Stimulated activated naive CD8-positive, alpha-beta T cell treated with anti-CD3 and anti-CD28 coated beads, Interleukin-15, Interleukin-2, amounts not matched to agents 100 U/mL and 50 U/mL, for 24 hours (primary cell): ENCODE measurements around the gene CXorf58.

Experiments used
- ATAC-seq: fragments of 150-1000 bp; cut with Tn5 transposase; one replicate; pipeline ENCODE4 v1.10.0; 2021
- DNase-seq: peaks from one replicate; pipeline ENCODE4 v3.0.0; 2021

The CXorf58 gene

DNA sequence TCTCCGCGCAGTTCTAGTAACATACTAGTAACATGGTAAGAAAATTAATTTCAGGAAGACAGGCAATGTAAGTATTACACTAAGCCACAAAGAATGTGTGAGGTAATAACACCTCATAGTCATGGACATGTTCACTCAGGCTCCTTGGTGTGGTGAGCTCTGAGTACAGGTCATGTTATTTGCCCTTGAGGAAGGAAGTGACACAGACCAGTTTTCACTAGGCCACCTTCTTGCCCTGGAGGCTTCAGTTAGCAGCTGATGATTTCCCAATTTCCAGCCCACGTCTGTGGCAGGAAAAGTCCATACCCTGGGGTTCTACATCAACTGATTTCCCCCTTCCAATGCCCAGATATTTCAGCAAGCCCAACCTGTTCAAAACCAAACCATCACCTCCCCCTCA lies 6.7 kb upstream of the CXorf58 start:
- DNase-seq, result no peak
- ATAC-seq, result peak; percentile 66

DNA sequence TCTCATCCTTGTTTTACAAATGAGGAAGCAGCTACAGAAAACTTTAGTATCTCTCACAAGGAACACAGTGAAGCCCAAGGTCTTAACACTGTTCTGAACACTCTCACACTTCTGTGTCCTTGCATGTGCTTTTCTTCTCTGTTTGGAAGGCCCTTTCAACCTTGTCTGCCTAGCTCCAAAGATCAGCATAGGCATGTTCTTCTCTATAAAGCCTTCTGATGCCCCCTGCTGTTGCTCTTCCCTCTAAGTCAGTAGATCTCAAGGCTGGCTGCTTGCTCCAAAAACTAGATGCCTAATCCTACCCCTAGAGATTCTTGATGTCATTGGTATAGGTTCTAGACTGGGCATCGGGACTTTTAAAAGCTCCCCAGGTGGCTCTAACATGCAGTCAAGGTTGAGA lies 6.0 kb upstream of the CXorf58 start:
- DNase-seq (peak; percentile 9), ATAC-seq (peak; percentile 69)

DNA sequence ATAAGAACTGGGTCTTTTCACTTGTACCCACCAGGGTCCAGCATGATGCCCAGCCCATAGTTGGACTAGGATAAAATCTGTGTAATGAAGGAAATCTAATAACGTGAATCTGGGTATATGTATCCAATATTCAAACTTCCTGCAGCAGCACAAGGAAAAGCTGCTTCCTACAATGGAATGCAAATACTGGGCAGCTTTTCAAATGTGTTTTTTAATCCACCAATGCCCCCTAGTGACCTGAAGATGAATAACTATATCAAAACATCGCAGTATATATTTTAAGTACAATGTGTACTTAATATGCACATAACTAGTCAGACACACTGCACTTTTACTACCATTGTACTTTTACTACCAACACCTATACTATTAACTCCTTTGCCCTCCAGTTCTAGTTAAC lies 5.4 kb upstream of the CXorf58 start:
- no peak for DNase-seq

DNA sequence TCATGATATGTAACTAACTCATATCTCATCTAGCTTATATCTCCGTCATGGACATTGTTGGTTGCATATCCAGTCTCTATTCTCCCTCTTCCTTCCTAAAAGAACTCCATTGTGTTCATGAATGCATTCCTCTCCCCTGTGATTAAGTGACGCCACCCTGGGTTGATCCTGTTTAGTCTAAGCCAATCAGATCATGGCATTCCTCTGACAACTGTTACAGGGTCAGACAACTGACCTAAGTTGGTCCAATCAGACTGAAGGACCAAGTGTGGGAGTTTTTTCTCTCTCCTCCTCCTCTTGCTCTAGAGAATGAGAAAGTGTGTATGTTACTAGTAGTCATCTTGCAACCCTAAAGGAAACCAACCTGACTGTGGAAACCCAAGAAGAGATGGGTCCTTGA lies 3.7 kb upstream of the CXorf58 start:
- ATAC-seq (no peak), DNase-seq (no peak)

More for the DNA sequence above, 5.4 kb upstream of the CXorf58 start:
- ATAC-seq, result no peak

DNA sequence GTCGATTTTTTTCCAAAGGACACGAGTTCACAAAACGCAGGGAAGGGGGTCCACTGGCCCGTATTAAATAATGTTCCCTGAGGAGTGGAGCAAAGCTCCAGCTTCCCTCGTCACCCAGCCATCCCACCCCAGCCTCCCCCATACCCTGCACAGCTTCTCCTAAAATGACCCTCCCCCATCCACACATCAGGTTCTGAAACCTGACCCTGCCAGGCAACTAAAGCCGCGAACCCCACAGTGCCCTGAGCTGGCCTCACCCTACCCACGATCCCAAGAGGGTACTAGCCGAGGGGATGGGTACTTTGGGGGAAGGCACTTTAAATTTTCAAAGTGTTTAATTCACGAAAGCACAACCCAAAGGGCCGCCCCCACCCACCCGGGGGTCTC lies 702 bp upstream of the CXorf58 start:
- DNase-seq (no peak), ATAC-seq (peak; percentile 1)

DNA sequence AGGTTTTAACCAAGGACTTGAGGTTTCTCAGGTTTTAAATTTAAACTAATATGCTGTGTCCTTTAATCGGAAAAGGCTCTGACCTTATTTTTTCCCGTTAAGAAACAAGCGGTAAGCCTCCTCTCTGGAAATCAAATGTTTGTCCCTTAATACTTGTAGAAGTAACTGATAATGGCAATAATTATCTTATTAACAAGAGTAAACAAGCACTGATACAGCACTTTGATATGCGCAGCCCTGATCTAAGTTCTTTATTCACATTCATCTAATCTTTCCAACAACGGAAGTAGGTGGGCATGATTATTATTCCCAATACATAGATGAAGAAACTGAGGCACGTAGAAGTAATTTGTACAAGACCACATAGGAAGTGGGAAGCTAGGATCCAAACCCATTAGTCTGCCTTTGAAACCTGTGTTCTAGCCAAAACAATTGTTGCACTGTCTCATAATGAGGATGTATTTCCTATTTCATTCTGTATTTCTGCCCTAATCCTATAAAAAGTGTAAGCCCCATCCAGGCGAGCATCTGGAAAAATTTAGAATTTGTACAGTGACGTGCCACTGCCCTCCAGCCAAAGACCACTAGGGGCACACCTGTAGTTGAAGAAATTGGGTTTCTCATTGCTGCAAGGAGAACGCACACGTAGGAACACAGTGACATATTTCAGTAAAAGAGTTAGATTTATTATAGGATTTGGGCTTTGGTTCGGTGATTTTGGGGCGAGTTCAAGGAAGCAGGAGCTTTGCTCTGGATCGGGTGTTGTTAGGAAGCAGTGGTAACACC lies 606 bp downstream of the CXorf58 start:
- DNase-seq, result peak; percentile 10

DNA sequence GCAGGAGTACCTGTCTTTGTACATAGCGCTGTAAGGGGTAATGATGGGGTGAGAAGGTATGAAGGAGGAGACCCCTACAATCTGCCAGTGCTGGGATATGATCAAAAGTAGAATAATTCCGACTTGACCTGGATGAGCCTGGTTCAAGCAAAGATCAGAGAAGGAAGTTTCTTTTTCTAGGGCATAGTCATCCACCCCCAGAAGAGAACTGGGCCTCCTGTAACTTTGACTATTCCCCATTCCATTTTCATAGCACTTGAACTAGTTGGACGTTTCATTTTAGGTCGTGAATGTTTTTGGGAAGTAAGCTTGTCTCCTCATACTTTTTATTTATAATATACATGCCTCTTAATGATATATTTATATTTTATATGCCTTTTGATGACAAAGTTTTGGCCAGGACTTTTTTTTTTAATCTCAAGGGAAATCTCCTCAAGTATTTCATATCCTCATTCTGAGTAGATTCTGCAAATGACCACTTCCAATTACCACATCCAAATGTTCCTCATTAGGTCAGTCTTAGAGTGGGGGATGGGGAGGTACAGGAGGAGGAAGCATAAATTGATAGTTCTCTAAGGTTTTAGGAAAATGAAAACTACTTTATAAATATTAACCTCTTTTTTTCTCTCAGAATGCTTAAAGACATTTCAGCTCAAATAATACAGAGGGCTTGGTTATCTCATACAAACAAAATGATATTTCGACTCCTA lies 3.5 kb downstream of the CXorf58 start:
- ATAC-seq, result no peak
- DNase-seq, result no peak

More for the DNA sequence above, 606 bp downstream of the CXorf58 start:
- no peak for ATAC-seq

DNA sequence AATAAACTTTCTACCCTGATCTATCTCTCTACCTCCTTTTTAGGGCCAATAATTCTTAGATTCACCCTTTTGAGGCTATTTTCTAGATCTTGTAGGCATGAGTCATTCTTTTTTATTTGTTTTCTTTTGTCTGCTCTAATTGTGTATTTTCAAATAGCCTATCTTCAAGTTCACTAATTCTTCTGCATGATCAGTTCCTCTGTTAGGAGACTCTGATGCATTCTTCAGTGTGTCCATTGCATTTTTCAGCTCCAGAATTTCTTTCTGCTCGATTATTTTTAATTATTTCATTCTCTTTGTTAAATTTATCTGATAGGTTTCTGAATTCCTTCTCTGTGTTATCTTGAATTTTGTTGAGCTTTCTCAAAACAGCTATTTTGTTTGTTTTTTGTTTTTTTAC lies 11.3 kb downstream of the CXorf58 start:
- ATAC-seq (no peak), DNase-seq (no peak)

DNA sequence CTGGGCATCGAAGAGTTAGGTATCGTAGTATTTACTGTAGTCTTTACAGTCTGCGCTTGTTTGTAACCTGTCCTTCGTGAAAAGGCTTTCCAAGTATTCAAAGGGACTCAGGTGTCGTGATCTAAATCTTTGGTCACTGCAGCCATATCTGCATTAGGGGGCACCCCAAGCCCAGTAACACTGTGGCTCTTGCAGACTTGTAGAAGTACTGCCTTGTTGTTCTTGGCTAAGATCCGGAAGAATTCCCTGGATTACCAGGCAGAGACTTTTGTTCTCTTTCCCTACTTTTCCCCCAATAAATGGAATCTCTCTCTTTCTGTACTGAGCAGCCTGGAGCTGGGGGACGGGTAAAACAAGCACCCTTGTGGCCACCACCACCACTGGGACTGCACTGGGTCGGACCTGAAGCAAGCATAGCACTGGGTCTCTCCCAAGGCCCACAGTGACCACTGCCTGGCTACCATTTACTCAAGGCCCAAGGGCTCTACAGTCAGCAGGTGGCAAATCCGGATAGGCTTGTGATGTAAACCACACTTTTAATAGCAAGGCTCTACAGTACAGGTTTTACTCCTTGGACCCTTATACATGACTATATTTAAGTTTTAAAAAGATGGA lies 12.0 kb downstream of the CXorf58 start:
- DNase-seq (no peak), ATAC-seq (no peak)

DNA sequence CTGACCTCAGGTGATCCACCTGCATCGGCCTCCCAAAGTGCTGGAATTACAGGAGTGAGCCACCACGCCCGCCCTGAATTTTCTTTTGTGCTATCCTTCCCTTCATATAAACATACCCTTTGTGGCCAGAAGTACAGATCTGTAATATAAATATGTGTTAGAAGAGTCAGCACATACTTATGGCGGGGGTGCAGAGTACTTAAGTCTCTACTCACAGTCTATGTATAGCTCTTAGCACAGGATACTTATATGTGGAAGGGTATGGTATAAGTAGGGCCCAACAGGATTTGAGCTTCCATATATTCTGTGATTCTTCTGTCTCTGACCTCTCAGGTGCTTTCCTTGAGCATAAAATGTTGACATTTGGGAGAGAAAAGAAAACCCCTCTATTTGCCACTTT lies 18.2 kb downstream of the CXorf58 start:
- ATAC-seq, result no peak
- DNase-seq, result no peak

DNA sequence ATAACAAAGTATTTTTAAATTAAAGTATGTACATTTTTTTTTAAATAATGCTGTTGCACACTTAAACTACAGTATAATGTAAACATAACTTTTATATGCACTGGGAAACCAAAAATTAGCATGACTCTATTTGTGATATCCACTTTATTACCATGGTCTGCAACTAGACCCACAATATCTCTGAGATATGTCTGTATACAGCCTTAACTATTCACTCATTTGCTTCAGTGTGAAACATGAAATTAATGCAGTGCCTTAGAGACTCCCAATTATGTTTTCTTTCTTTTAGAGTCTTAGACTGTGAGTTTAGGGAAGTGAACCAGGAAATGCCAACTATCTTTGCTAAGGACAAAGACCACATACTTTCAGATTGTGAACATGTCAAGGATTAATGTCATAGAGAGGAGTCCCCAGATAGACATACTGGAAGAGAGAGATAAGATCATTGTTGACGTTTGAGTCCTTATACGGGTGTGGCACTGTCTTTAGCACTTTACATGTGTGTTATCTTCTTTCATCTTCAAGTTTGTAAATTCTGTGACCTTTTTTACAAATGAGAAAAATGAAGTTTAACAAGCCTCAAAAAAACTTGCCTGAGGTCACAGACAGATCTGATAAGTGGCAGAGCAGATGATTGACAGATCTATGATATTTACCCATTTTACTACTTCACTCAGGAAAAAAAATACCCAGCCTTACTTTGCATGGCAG lies 23.2 kb downstream of the CXorf58 start:
- peak; percentile 52 for ATAC-seq
- no peak for DNase-seq

DNA sequence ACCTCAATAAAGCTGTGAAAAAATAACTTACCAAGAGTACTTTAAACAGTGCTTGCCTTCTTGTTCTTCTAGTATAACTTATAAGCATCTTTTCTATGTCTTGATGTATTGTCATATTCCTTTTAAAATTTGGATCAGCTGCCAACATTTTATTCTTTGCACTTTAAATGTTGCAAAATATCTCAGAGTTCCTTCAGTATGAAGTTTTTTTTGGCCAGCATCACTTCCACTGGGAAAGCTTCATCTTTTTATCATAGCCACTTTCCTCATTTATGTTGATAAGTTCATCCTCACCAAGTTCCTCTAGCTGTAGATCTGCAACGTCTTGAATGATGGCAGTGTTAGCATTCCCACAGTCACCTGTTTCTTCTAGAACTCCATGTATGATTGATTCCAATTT lies 24.2 kb downstream of the CXorf58 start:
- ATAC-seq, result no peak
- no peak for DNase-seq

DNA sequence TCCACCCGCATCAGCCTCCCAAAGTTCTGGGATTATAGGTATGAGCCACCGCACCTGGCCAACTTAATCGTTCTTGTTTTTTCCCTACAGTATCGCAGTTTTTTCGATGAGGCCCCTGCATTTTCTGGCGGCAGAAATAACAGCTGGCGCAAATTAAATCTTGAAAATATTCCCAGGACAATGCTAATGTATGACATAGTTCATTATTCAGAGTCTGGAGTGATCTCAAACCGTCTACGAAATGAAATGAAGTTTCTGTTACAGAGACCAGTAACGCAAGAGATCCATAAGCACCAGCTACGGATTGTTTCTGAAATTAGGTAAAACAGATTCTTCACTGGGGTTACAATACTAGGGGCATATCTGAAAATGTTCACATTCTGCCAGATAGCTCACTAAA lies 27.3 kb downstream of the CXorf58 start:
- no peak for DNase-seq
- ATAC-seq, result no peak

DNA sequence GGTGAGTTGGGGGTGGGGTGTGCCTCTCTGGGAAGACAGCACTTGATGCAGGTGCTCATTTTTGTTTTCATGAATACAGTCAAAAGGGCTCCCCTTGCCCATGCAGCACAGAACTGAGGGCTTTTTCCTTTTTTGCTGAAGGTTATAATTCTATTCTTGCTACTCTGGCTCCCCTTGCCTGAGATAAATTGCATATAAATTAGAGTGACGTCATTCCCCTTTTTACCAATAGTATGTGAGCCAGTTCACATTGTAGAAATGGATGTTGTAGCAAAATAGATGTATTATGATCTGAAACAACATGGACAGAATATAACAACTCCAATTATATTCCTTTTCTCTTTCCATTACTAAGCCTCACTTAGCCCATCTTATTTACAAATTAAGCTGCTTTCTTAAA lies 28.4 kb downstream of the CXorf58 start:
- DNase-seq (no peak), ATAC-seq (no peak)

DNA sequence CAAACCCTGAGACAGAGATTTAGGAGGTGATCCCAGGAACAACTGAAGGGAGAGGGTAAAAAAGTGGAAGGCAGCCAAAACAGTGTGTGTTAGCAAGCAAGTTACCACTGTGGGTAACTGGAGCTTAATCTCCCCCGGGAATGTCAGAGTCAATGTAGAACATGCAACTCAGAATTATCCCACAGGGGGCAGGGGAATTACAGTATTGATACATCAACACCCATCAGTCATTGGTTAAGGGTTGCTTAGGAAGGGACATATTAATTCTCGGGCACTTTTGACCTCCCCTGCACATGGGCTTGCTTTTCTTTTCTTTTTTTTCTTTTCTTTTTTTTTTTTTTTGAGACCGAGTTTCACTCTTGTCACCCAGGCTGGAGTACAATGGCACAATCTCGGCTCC lies 29.3 kb downstream of the CXorf58 start:
- DNase-seq, result no peak
- ATAC-seq, result no peak

DNA sequence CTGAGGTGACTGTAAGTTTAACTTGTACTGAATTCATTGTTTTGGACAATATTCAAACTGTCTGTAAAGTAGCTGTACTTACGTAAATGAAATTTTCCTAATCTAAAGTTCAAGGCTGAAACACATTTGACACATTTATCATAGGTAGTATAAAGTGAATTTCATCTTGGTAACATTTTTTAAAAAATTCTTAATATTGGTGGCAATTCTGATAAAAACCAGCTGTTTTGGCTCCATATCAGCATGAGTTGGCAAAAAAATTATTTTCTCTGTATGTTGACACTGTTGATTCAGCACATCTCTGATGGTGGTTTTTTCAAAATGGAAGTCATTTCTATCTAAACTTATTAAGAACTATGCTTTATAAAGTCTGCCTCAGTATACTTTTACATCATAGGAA lies 30.9 kb downstream of the CXorf58 start:
- ATAC-seq (no peak), DNase-seq (no peak)

DNA sequence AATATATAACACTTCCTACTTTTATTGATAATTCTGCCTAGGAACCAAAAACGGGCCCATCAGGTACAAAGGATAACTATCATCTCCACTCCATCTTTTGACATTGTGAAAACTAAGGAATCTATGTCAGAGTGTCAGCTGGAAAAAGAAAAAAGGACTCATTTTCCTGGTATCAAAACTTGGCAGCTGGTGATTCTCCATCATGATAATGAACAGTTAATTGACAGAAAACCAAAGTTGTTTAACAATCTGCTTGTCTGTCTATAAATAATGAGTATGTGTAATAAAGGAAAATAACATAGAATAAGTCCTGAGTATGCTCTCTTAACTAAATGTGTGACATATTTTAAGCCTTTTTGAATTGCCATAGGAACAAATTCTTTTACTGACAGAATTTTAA lies 31.4 kb downstream of the CXorf58 start:
- ATAC-seq, result no peak

DNA sequence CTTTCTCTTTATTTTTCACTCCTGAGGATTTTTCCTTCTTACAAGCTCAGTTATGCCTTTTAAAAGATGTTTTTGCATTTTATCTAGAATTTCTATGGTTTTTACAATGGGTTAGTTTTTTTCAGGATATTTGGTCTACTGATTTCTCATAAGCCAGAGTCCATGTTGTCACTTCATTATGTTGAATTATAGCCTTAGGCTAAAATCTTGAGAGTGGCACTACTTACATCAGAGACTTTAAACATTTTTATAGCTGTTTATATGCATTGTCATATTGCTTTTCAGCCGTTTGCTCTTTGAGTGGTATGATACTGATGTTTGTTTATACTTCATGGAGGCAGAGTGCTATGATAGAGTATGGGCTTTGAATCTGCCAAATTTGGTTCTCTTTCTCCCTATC lies 36.4 kb downstream of the CXorf58 start:
- DNase-seq (no peak), ATAC-seq (no peak)

More for the DNA sequence above, 31.4 kb downstream of the CXorf58 start:
- no peak for DNase-seq

DNA sequence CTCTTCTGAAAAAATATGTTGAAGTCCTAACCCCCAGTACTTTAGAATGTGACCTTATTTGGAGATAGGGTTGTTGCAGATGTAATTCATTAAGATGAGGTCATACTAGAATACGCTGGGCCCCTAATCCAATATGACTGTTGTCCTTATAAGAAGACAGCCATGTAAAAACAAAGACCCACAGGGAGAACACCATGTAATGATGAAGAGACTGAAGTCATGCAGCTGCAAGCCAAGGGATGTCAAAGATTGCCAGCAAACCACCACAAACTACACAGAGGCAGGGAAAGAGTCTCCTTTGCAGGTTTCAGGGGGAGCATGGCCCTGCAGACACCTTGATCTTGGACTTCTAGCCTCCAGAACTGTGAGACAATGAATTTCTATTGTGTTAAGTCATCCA lies 37.4 kb downstream of the CXorf58 start:
- no peak for ATAC-seq

DNA sequence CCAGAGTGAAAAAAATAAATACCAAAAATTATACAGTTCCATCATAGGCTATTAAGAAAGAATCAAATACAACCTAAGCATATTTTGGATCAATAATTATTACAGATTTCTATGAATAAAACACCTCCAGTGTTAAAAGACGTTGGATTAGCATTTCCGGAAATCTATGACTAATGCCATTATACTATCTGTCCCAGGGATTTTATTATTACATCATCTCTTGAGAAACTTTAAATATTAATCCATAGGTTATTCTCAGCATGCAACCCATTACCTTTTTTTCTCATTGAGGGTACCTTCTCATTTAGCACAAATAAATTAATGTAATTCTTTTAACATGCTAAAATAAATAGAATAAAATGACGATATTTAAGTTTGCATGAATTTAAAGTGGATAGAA lies 44.6 kb downstream of the CXorf58 start:
- DNase-seq (no peak), ATAC-seq (no peak)

More for the DNA sequence above, 37.4 kb downstream of the CXorf58 start:
- DNase-seq, result no peak

DNA sequence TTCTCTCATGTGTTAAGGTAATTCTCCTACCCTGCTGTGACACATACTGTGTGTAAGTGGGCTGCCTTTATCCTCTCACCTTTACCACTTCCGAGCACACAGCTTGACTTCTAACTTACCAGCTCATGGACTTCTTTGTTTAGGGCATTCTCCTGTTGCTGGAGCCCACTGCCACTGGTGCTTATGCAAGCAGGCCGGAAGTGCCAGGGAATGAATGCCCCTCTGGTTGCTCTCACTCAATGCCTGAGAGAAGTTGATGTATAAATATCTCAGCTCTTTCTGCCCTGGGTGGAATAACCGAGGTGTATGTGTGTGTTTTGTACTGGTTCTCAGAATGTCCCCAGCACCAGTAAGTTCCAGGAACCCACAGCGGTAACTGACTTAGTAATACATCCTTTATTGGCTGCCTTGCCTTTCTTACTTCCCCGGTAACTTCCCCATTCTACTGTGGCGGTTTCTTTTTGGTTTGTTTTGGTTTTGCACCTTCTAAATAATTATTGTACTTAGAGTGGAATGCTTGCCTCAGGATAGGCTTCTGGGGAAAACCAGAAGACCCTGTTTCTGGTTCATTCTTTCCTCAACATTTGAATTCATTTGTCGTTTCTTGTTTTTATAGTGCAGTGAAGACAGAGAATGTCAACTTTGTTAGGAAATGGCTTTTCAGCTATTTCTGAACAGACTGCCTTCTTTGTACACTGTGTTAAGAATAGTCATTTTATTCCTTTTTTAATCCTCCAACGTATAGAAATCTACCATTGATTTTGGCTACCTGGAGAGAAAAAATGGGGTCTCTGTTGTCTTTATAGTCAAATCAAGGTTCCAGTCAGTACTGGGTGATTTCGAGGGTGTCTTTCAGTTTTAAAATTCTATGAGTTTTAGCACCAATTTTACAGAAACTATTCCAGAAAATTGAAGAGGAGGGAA lies 45.4 kb downstream of the CXorf58 start:
- ATAC-seq (peak; percentile 95), DNase-seq (peak; percentile 30)

DNA sequence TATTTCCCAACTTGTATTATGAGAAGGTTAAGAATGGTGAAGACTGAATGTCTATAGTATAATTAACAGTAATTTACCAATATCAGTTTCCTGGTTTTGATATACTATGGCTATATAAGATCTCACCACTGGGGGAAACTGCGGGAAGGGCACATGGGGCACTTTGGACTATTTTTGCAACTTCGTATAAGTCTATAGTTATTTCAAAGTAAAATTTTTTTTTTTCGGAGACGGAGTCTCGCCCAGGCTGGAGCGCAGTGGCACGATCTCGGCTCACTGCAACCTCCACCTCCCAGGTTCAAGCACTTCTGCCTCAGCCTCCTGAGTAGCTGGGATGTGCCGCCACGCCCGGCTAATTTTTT lies 46.1 kb downstream of the CXorf58 start:
- DNase-seq, result peak; percentile 6
- ATAC-seq, result no peak
